DMS 273 treated with DMSO at 0.1 percent for 48 hours (cell line): ENCODE data around the gene DARS1.
"Not testable (repeated sequence)": the region's sequence is repeated elsewhere in the genome, so short reads cannot be mapped to it uniquely, and the experiment has no call there.

Source experiments
- DNase-seq: peaks from one replicate; lab custom pipeline; 2025; lab: John Stamatoyannopoulos, UW

Gene DARS1

GRCh38 chr2:135885709-135886108, 99.7 kb downstream of the DARS1 start:
- no peak for DNase-seq

GRCh38 chr2:135882415-135882814, 103.0 kb downstream of the DARS1 start:
- DNase-seq: no peak

GRCh38 chr2:135876770-135877169, 108.7 kb downstream of the DARS1 start:
- DNase-seq: not testable (repeated sequence)

- DNase-seq: peak; percentile 97
Observed at GRCh38 chr2:135876066-135876711, 109.2 kb downstream of the DARS1 start, which contains the start of gene MCM6. Gene MCM6 (minus strand): TSS chr2:135876443. CDS start chr2:135876365, 78 bp downstream.

GRCh38 chr2:135875491-135876065, 109.8 kb downstream of the DARS1 start:
- DNase-seq: no peak

GRCh38 chr2:135874777-135875365, 110.6 kb downstream of the DARS1 start:
- no peak for DNase-seq

GRCh38 chr2:135870571-135870970, 114.9 kb downstream of the DARS1 start:
- no peak for DNase-seq

GRCh38 chr2:135863233-135863632, 122.2 kb downstream of the DARS1 start:
- DNase-seq: no peak

- no peak for DNase-seq
Observed at GRCh38 chr2:135862718-135863117, 122.7 kb downstream of the DARS1 start.
